Left lung (tissue), 10 donors: Measurements from ENCODE around the gene CCDC142. TPM values are rescaled to one million over a fixed set of nuclear protein-coding genes. Genes with fewer than 3 reads are reported as not detected.

ENCODE experiments used
- ATAC-seq: fragments of 200-7000 bp; cut with Tn5 transposase; one replicate; pipeline ENCODE4 v1.9.1; 2020; ENCODE audit warnings: moderate library complexity
- DNase-seq, 4 donors: peaks; one replicate each; pipeline ENCODE4 v3.0.0-alpha.2; 2013 to 2020
- H3K27ac ChIP-seq, 2 donors: fragments of 200-600 bp; sonication (generic) in 1 of 2; one replicate each; pipeline versions ENCODE4 v1.5.0 to v1.8.0; 2020 to 2021
- H3K27me3 ChIP-seq, 2 donors: fragments of 200-600 bp; sonication (generic) in 1 of 2; one replicate each; pipeline versions ENCODE4 v1.5.0 to v1.8.0; 2020 to 2021
- H3K36me3 ChIP-seq, 2 donors: fragments of 200-600 bp; sonication (generic) in 1 of 2; one replicate each; pipeline versions ENCODE4 v1.5.0 to v1.8.0; 2020 to 2021
- H3K4me1 ChIP-seq, 2 donors: fragments of 200-600 bp; one replicate each; pipeline ENCODE4 v1.8.0; 2021
- H3K4me3 ChIP-seq, 2 donors: fragments of 200-600 bp; sonication (generic) in 1 of 2; one replicate each; pipeline versions ENCODE4 v1.5.0 to v1.8.0; 2020 to 2021; ENCODE audit warnings: mild to moderate bottlenecking in 1 of 2
- H3K9me3 ChIP-seq, 2 donors: fragments of 200-600 bp; sonication (generic) in 1 of 2; one replicate each; pipeline versions ENCODE4 v1.5.0 to v1.8.0; 2020 to 2021
- CTCF ChIP-seq, 2 donors: fragments of 200-600 bp; sonication (generic) in 1 of 2; IDR thresholded peaks; one replicate each; pipeline versions ENCODE4 v1.5.0 to v1.8.0; 2021; ENCODE audit warnings: antibody characterized with exemption in 2 of 2
- intact Hi-C, 2 donors: fragments of 100-400 bp; cut with DNase I; formaldehyde crosslinking; loops; one replicate each; pipeline versions ENCODE4 v1.11.2 to v1.14.2; 2022
- polyA plus RNA-seq, 6 donors: library from polyadenylated mRNA; unstranded; fragments of 120-200 nt; gene quantifications; one replicate each; pipeline ENCODE4 v1.2.1, GENCODE V29; 2013; ENCODE audit not compliant: insufficient read length in 6 of 6
- total RNA-seq, 2 donors: library from RNA; stranded (reverse); fragmentation: NEBNext Ultra II Directional; extraction: Animal tissue kit (Norgen Biotek cat#: 25700); gene quantifications; one replicate each; pipeline ENCODE4 v1.2.1, GENCODE V29; 2021
- donor health status: DM: no; HTN: yes; CAD: no.
- donor health status: DM: no; HTN: no; CAD: no.

The CCDC142 gene
- total and polyA plus RNA-seq, 8 donors, result 12.1 to 18.6 (median 17.3) TPM

- peaks cover 25 to 65% of the 10 kb centered on the region in 2 donors for H3K4me1 ChIP-seq
Measured at GRCh38 chr2:74504591-74504990, 21.8 kb upstream of the CCDC142 start.

GRCh38 chr2:74503506-74504475 is 21.0 kb upstream of the CCDC142 start:
- no peak for DNase-seq
- no peak for TF ChIP-seq CTCF (IDR thresholded peaks at IDR 0.05)
- Histone ChIP-seq H3K4me3 (peak overlapping the region; percentile 54 to 79), H3K36me3 (peaks cover 0 to 18% of the 10 kb centered on the region in 2 donors), H3K9me3 (no peaks in the 10 kb centered on the region), H3K27me3 (peaks cover 18 to 57% of the 10 kb centered on the region in 2 donors), H3K4me1 (peaks cover 31 to 73% of the 10 kb centered on the region in 2 donors), H3K27ac (peak overlapping the region; percentile 87 to 88)
- ATAC-seq, result no peak
- intact Hi-C loops, result no loop called here

More at GRCh38 chr2:74504591-74504990, 21.8 kb upstream of the CCDC142 start:
- DNase-seq (no peak), ATAC-seq (no peak)
- no peaks in the 10 kb centered on the region for H3K9me3 ChIP-seq
- peaks cover 0 to 18% of the 10 kb centered on the region in 2 donors for H3K36me3 ChIP-seq
- TF ChIP-seq CTCF (IDR thresholded peaks at IDR 0.05), result no peak
- H3K4me3 ChIP-seq, result peak overlapping the region in 1 of 2 donors; percentile 79
- peaks cover 15 to 57% of the 10 kb centered on the region in 2 donors for H3K27me3 ChIP-seq
- no peak overlapping the region for H3K27ac ChIP-seq
- intact Hi-C loops, result no loop called here

- peaks cover 33 to 76% of the 10 kb centered on the region in 2 donors for H3K4me1 ChIP-seq
- peak overlapping the region; percentile 54 to 79 for H3K4me3 ChIP-seq
- peaks cover 0 to 18% of the 10 kb centered on the region in 2 donors for H3K36me3 ChIP-seq
- ATAC-seq (peak; percentile 69), DNase-seq (peak in 3 of 4 donors; percentile 75 to 96 (median 91))
- H3K9me3 ChIP-seq, result no peaks in the 10 kb centered on the region
- intact Hi-C loops, result no loop called here
- H3K27me3 ChIP-seq, result peaks cover 22 to 58% of the 10 kb centered on the region in 2 donors
- no peak for TF ChIP-seq CTCF (IDR thresholded peaks at IDR 0.05)
- H3K27ac ChIP-seq, result peak overlapping the region; percentile 87 to 88
Measured at GRCh38 chr2:74502720-74503505, 20.1 kb upstream of the CCDC142 start.

- no peak for TF ChIP-seq CTCF (IDR thresholded peaks at IDR 0.05)
Measured at GRCh38 chr2:74502147-74502719, 19.4 kb upstream of the CCDC142 start.

More at GRCh38 chr2:74502147-74502719, 19.4 kb upstream of the CCDC142 start:
- Histone ChIP-seq H3K27me3 (peaks cover 29 to 65% of the 10 kb centered on the region in 2 donors), H3K27ac (peak overlapping the region; percentile 87 to 88), H3K4me1 (peaks cover 38 to 81% of the 10 kb centered on the region in 2 donors), H3K9me3 (no peaks in the 10 kb centered on the region), H3K36me3 (peaks cover 0 to 18% of the 10 kb centered on the region in 2 donors), H3K4me3 (peak overlapping the region; percentile 54 to 79)
- ATAC-seq (peak; percentile 14), DNase-seq (peak in 1 of 4 donors; percentile 66)
- intact Hi-C loops, result no loop called here
